AG04450 (cell line): ENCODE results near the gene BTN2A1. TPM values are rescaled to one million over a fixed set of nuclear protein-coding genes. Genes with fewer than 3 reads are reported as not detected.
"Not testable (repeated sequence)": the region's sequence is repeated elsewhere in the genome, so short reads cannot be mapped to it uniquely, and the experiment has no call there.

ENCODE experiments used
- CTCF ChIA-PET: fragments of 300-600, 350-600 bp; formaldehyde crosslinking; extraction: SDS; loops from one replicate; lab custom pipeline; 2022; ENCODE audit warnings: antibody characterized with exemption, inconsistent platforms; lab: Charles Lee
- POLR2A ChIA-PET: fragments of 350-600 bp; formaldehyde crosslinking; extraction: SDS; loops from one replicate; lab custom pipeline; 2021; ENCODE audit warnings: antibody characterized with exemption, inconsistent platforms; lab: Yijun Ruan, JAX
- DNase-seq: peaks from one replicate; pipeline ENCODE4 v3.0.0-alpha.2; 2011; ENCODE audit warnings: low read depth, low spot score
- H3K27ac ChIP-seq: one replicate; pipeline ENCODE4 v1.5.1; 2012; ENCODE audit warnings: low read depth, low read length, control low read depth
- H3K27me3 ChIP-seq: one replicate; pipeline ENCODE4 v1.6.0; 2012; ENCODE audit warnings: low read length; ENCODE audit not compliant: control insufficient read depth, insufficient read depth
- H3K4me3 ChIP-seq: 2 replicates; pipeline ENCODE4 v1.5.1; 2011; ENCODE audit warnings: mild to moderate bottlenecking, low read depth, low read length, control low read depth
- H3K9me3 ChIP-seq: 2 replicates; pipeline ENCODE4 v1.5.1; 2012; ENCODE audit warnings: low read length; ENCODE audit not compliant: control insufficient read depth, insufficient read depth
- polyA plus RNA-seq: library from polyadenylated mRNA; depleted of rRNA; stranded (reverse); fragments of >200 nt; gene quantifications from 2 replicates; pipeline ENCODE4 v1.2.3, GENCODE V29; 2011
- TF ChIP-seq, protein P1 (sequence below): IDR thresholded peaks from 2 replicates; pipeline ENCODE4 v1.5.1; 2011; ENCODE audit warnings: low read depth, low read length, control low read depth, inconsistent platforms

Gene BTN2A1
- polyA plus RNA-seq, 1 experiment, result 29.5 TPM

GRCh38 chr6:26454631-26455030, 3.1 kb upstream of the BTN2A1 start:
- no peaks in the 10 kb centered on the region for H3K27me3 ChIP-seq
- TF ChIP-seq, protein P1, sequence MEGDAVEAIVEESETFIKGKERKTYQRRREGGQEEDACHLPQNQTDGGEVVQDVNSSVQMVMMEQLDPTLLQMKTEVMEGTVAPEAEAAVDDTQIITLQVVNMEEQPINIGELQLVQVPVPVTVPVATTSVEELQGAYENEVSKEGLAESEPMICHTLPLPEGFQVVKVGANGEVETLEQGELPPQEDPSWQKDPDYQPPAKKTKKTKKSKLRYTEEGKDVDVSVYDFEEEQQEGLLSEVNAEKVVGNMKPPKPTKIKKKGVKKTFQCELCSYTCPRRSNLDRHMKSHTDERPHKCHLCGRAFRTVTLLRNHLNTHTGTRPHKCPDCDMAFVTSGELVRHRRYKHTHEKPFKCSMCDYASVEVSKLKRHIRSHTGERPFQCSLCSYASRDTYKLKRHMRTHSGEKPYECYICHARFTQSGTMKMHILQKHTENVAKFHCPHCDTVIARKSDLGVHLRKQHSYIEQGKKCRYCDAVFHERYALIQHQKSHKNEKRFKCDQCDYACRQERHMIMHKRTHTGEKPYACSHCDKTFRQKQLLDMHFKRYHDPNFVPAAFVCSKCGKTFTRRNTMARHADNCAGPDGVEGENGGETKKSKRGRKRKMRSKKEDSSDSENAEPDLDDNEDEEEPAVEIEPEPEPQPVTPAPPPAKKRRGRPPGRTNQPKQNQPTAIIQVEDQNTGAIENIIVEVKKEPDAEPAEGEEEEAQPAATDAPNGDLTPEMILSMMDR, result no peak
- CTCF ChIA-PET, result no interaction called here
- DNase-seq, result no peak
- H3K4me3 ChIP-seq, result no peak overlapping the region
- POLR2A ChIA-PET, result no interaction called here
- no peak overlapping the region for H3K27ac ChIP-seq
- H3K9me3 ChIP-seq, result no peaks in the 10 kb centered on the region; the same call in 1 of the 2 replicates

GRCh38 chr6:26455357-26455970, 2.3 kb upstream of the BTN2A1 start:
- ChIA-PET POLR2A (interaction anchor here (0.8 kb wide), 1 partner anchor 73 kb away, joined by 3 read pairs; the partner anchor contains the start of gene BTN2A2), CTCF (interaction anchor here (1.5 kb wide), 1 partner anchor 114 kb away, joined by 6 read pairs; no protein-coding TSS in a partner anchor)

GRCh38 chr6:26457264-26457805, 420 bp upstream of the BTN2A1 start:
- Histone ChIP-seq H3K4me3 (peak overlapping the region; percentile 14), H3K27ac (peak overlapping the region; percentile 86), H3K27me3 (no peaks in the 10 kb centered on the region), H3K9me3 (no peaks in the 10 kb centered on the region; the same call in 1 of the 2 replicates)
- no peak for DNase-seq
- POLR2A ChIA-PET, result no interaction called here
- CTCF ChIA-PET, result no interaction called here
- TF ChIP-seq, protein P1, result no peak

More at GRCh38 chr6:26455357-26455970, 2.3 kb upstream of the BTN2A1 start:
- Histone ChIP-seq H3K27ac (no peak overlapping the region), H3K27me3 (no peaks in the 10 kb centered on the region), H3K9me3 (no peaks in the 10 kb centered on the region; the same call in 1 of the 2 replicates), H3K4me3 (no peak overlapping the region)
- no peak for DNase-seq
- TF ChIP-seq, protein P1, result no peak

DNA sequence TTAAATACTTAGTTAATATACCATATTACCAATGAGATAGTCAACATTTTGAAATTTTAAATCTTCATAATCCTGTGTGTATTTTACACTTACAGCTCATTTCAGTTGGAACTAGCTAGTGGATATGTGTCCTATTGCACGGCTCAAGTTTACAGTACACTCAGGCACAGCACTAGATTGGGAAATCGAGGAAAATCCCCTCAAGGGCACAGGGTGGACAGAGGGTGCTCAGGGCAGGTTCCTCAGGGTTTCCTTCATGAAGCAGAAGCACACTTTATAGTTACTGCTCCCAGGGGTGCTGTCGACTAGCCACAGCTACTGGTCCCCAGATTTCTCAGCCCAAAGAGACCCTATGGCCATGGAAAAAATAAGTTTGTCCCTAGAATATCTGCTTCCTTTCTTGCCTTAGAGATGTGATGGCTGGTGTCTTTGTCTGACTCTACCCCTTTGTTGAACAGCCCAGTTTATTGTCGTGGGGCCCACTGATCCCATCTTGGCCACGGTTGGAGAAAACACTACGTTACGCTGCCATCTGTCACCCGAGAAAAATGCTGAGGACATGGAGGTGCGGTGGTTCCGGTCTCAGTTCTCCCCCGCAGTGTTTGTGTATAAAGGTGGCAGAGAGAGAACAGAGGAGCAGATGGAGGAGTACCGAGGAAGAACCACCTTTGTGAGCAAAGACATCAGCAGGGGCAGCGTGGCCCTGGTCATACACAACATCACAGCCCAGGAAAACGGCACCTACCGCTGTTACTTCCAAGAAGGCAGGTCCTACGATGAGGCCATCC, 1.5 kb downstream of the BTN2A1 start:
- Histone ChIP-seq H3K27ac (no peak overlapping the region), H3K9me3 (no peaks in the 10 kb centered on the region; the same call in 1 of the 2 replicates), H3K4me3 (peak overlapping the region; percentile 94), H3K27me3 (no peaks in the 10 kb centered on the region)
- no peak for DNase-seq
- CTCF ChIA-PET, result no interaction called here
- TF ChIP-seq, protein P1, result no peak
- POLR2A ChIA-PET, result no interaction called here

DNA sequence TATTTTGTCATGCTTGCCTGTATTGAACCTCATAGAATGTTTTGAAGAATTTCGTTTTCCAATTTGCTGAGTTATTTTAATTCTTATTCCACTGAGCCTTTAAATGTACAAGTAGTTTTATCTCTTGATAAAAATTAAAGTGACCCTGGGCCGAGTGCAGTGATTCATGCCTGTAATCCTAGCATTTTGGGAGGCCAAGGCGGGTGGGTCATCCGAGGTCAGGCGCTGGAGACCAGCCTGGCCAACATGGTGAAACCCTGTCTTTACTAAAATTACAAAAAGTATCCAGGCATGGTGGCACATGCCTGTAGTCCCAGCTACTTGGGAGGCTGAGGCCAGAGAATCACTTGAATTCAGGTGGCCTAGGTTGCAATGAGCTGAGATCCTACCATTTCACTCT, 3.6 kb downstream of the BTN2A1 start:
- DNase-seq, CTCF ChIA-PET, H3K27me3 ChIP-seq, H3K4me3 ChIP-seq, H3K27ac ChIP-seq, H3K9me3 ChIP-seq: not testable (repeated sequence)
- POLR2A ChIA-PET, result interaction anchor here (0.7 kb wide), 1 partner anchor 15 kb away, joined by 4 read pairs; no protein-coding TSS in a partner anchor
